SH-SY5Y (cell line): Measurements from ENCODE around the gene SCN4B.

Experiments used
- GATA2 ChIP-seq: IDR thresholded peaks from 2 replicates; pipeline ENCODE4 v1.6.1; 2011; ENCODE audit warnings: mild to moderate bottlenecking, low read depth, low read length
- GATA3 ChIP-seq: IDR thresholded peaks from 2 replicates; pipeline ENCODE4 v1.6.1; 2011; ENCODE audit warnings: low read depth, mild to moderate bottlenecking, low read length, moderate library complexity

GRCh38 chr11:118147502-118147901, 5.1 kb downstream of the SCN4B start:
- TF ChIP-seq GATA2 (no peak), GATA3 (no peak)
